HepG2 (cell line): ENCODE data around the gene SALL2. TPM values are rescaled to one million over a fixed set of nuclear protein-coding genes. Genes with fewer than 3 reads are reported as not detected.

Experiments
- CAMTA2 ChIP-seq: sonication (generic); formaldehyde crosslinking; IDR thresholded peaks from 2 replicates; pipeline ENCODE4 v1.4.0; 2020; ENCODE audit warnings: mild to moderate bottlenecking, missing genetic modification reagents, borderline replicate concordance
- CENPT ChIP-seq: sonication (generic); formaldehyde crosslinking; IDR thresholded peaks from 2 replicates; pipeline ENCODE4 v1.8.0; 2022; ENCODE audit warnings: low read depth, mild to moderate bottlenecking, moderate library complexity, missing genetic modification reagents
- FOSL1 ChIP-seq: sonication (generic); formaldehyde crosslinking; IDR thresholded peaks from 2 replicates; pipeline ENCODE4 v1.9.0; 2021; ENCODE audit warnings: missing genetic modification reagents, borderline replicate concordance
- FOXA3 ChIP-seq: IDR thresholded peaks from 2 replicates; pipeline ENCODE4 v1.6.1; 2016; ENCODE audit warnings: missing genetic modification reagents, missing compliant biosample characterization
- HNRNPL ChIP-seq: fragments of 200-400 bp; formaldehyde crosslinking; IDR thresholded peaks from 2 replicates; pipeline ENCODE4 v1.6.1; 2017; ENCODE audit warnings: mild to moderate bottlenecking, low read depth, low read length
- IKZF1 ChIP-seq: fragments of 450-650 bp; IDR thresholded peaks from 2 replicates; pipeline ENCODE4 v1.7.1; 2016
- KDM2A ChIP-seq: sonication (generic); formaldehyde crosslinking; IDR thresholded peaks from 2 replicates; pipeline ENCODE4 v1.4.0; 2020; ENCODE audit warnings: low read depth, missing genetic modification reagents, borderline replicate concordance
- PHB2 ChIP-seq: fragments of 450-650 bp; IDR thresholded peaks from 2 replicates; pipeline ENCODE4 v1.6.1; 2018; ENCODE audit not compliant: partially characterized antibody
- RAD51 ChIP-seq: fragments of 450-650 bp; IDR thresholded peaks from 2 replicates; pipeline ENCODE4 v1.6.1; 2016; ENCODE audit warnings: borderline replicate concordance
- SALL2 ChIP-seq: sonication (generic); formaldehyde crosslinking; IDR thresholded peaks from 2 replicates; pipeline ENCODE4 v1.8.1; 2023; ENCODE audit warnings: mild to moderate bottlenecking, missing genetic modification reagents, inconsistent platforms
- SIN3B ChIP-seq: fragments of 150-350 bp; IDR thresholded peaks from 2 replicates; pipeline ENCODE4 v1.6.1; 2014; ENCODE audit warnings: low read length
- SMYD3 ChIP-seq: sonication (generic); formaldehyde crosslinking; IDR thresholded peaks from 2 replicates; pipeline ENCODE4 v1.8.1; 2023; ENCODE audit warnings: mild to moderate bottlenecking, missing genetic modification reagents
- SNAPC2 ChIP-seq: sonication (generic); formaldehyde crosslinking; IDR thresholded peaks from 2 replicates; pipeline ENCODE4 v1.8.1; 2022; ENCODE audit warnings: mild to moderate bottlenecking, missing genetic modification reagents
- TBL1XR1 ChIP-seq: fragments of 150-350 bp; IDR thresholded peaks from 2 replicates; pipeline ENCODE4 v1.6.1; 2014; ENCODE audit warnings: borderline replicate concordance, low read length; ENCODE audit not compliant: partially characterized antibody
- TCF7 ChIP-seq: sonication (generic); IDR thresholded peaks from 2 replicates; pipeline ENCODE4 v1.6.1; 2016; ENCODE audit warnings: antibody characterized with exemption, low read depth
- TCF7L2 ChIP-seq: IDR thresholded peaks from 2 replicates; pipeline ENCODE4 v1.6.1; 2011; ENCODE audit warnings: mild to moderate bottlenecking, low read depth, low read length, moderate library complexity
- TFDP2 ChIP-seq: sonication (generic); formaldehyde crosslinking; IDR thresholded peaks from 2 replicates; pipeline ENCODE4 v1.4.0; 2020; ENCODE audit warnings: missing genetic modification reagents
- THAP7 ChIP-seq: sonication (generic); formaldehyde crosslinking; IDR thresholded peaks from 2 replicates; pipeline ENCODE4 v1.8.1; 2023; ENCODE audit warnings: mild to moderate bottlenecking, missing genetic modification reagents
- UBTF ChIP-seq: sonication (generic); formaldehyde crosslinking; IDR thresholded peaks from 2 replicates; pipeline ENCODE4 v1.4.0; 2020; ENCODE audit warnings: mild to moderate bottlenecking, missing genetic modification reagents
- USF2 ChIP-seq, 2 experiments: sonication (generic) in 1 of 2; formaldehyde crosslinking in 1 of 2; IDR thresholded peaks; 2 replicates each; pipeline versions ENCODE4 v1.5.1 to v1.6.1; 2011 to 2020; ENCODE audit warnings: borderline replicate concordance in 1 of 2, low read depth in 1 of 2, low read length in 1 of 2, mild to moderate bottlenecking in 1 of 2, missing genetic modification reagents in 1 of 2, moderate library complexity in 1 of 2
- WIZ ChIP-seq: sonication (generic); formaldehyde crosslinking; IDR thresholded peaks from 2 replicates; pipeline ENCODE4 v1.5.1; 2020; ENCODE audit warnings: mild to moderate bottlenecking, missing genetic modification reagents
- ZFP41 ChIP-seq: sonication (generic); formaldehyde crosslinking; IDR thresholded peaks from 2 replicates; pipeline ENCODE4 v1.4.0; 2020; ENCODE audit warnings: mild to moderate bottlenecking, missing genetic modification reagents, borderline replicate concordance
- ZFP82 ChIP-seq: sonication (generic); formaldehyde crosslinking; IDR thresholded peaks from 2 replicates; pipeline ENCODE4 v1.5.1; 2020; ENCODE audit warnings: mild to moderate bottlenecking, missing genetic modification reagents, borderline replicate concordance
- ZNF740 ChIP-seq: sonication (generic); formaldehyde crosslinking; IDR thresholded peaks from 2 replicates; pipeline ENCODE4 v1.4.0; 2020; ENCODE audit warnings: missing genetic modification reagents
- polyA plus RNA-seq, 8 experiments: library from polyadenylated mRNA; depleted of rRNA in 3 of 8; stranded (reverse) in 7 of 8; unstranded in 1 of 8; fragments of >200 nt; fragmentation: Illumina TruSeq in 4 of 8; extraction: Trizol in 4 of 8; gene quantifications; 2 replicates each; pipeline versions ENCODE4 v1.2.1 to v1.2.3, GENCODE V29; 2011 to 2016; ENCODE audit warnings: low read depth in 4 of 8, missing spikeins in 1 of 8, mixed read lengths in 1 of 8; ENCODE audit not compliant: insufficient read depth in 1 of 8
- total RNA-seq, 5 experiments: library from RNA; depleted of rRNA; stranded (reverse); fragments of >200 nt; fragmentation: Illumina TruSeq; extraction: Trizol; gene quantifications; 2 replicates each; pipeline ENCODE4 v1.2.3, GENCODE V29; 2016; ENCODE audit warnings: low read depth in 1 of 5

The SALL2 gene
- total and polyA plus RNA-seq, 2 of the 13 experiments (the other 11 are each of a cell fraction or from before 2014, with no cell fraction given) = 4.9 to 5.8 TPM

- TF ChIP-seq KDM2A (CRISPR knock-in tag) = peak; percentile 94
- TF ChIP-seq TCF7L2 = no peak
- TF ChIP-seq FOXA3 (CRISPR knock-in tag) = peak; percentile 74
- peak; percentile 88 for TF ChIP-seq THAP7 (CRISPR knock-in tag)
- TF ChIP-seq TBL1XR1 = peak; percentile 78
- TF ChIP-seq TCF7 = no peak
- no peak for TF ChIP-seq CAMTA2
- no peak for TF ChIP-seq HNRNPL
- no peak for TF ChIP-seq SNAPC2
- no peak for TF ChIP-seq RAD51
- no peak for TF ChIP-seq USF2 (IDR thresholded peaks at IDR 0.05; ENCODE audit: low read depth, low read length)
- no peak; the same call in 1 of the 2 replicates for TF ChIP-seq USF2 (CRISPR knock-in tag; IDR thresholded peaks at IDR 0.05; ENCODE audit: borderline replicate concordance)
- TF ChIP-seq ZFP82 (CRISPR knock-in tag) = no peak
- peak; percentile 87 for TF ChIP-seq SIN3B
- peak; percentile 62 for TF ChIP-seq UBTF (CRISPR knock-in tag)
- TF ChIP-seq CENPT (CRISPR knock-in tag) = peak; percentile 50; the same call in 1 of the 2 replicates
- TF ChIP-seq PHB2 = no peak
- no peak for TF ChIP-seq SMYD3 (CRISPR knock-in tag)
- TF ChIP-seq FOSL1 (CRISPR knock-in tag) = no peak
- peak; percentile 34; the same call in 1 of the 2 replicates for TF ChIP-seq TFDP2 (CRISPR knock-in tag)
- TF ChIP-seq IKZF1 = no peak
- TF ChIP-seq ZNF740 (CRISPR knock-in tag) = 0 out of 2 replicates have a peak, but pooled peaks have one; percentile 16
- peak; percentile 88 for TF ChIP-seq SALL2 (CRISPR knock-in tag)
- TF ChIP-seq ZFP41 (CRISPR knock-in tag) = peak; percentile 86; the same call in 1 of the 2 replicates
- no peak for TF ChIP-seq WIZ
Measured at GRCh38 chr14:21476925-21477681, 49.0 kb downstream of the SALL2 start, which contains the start of the genes RAB2B and TOX4 (continued).
